NCI-H2081 treated with DMSO at 0.1 percent for 48 hours (cell line): ENCODE results near the gene EPS15.

Experiments
- DNase-seq: peaks from one replicate; lab custom pipeline; 2025; lab: John Stamatoyannopoulos, UW

EPS15 gene

DNA sequence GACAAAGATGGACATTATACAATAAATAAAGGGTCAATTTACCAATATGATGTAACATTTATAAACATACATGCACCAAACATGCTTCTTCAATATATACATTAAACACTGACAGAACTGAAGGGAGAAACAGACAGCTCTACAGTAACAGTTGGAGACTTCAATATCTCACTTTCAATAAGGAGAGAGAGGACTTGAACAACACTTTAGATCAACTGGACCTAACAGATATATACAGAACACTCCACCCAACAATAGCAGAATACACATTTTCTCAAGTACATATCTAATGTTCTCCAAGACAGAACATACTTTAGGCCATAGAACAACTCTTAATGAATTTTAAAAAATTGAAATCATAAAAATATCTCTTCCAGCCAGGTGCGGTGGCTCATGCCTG, 138.1 kb downstream of the EPS15 start:
- no peak for DNase-seq

DNA sequence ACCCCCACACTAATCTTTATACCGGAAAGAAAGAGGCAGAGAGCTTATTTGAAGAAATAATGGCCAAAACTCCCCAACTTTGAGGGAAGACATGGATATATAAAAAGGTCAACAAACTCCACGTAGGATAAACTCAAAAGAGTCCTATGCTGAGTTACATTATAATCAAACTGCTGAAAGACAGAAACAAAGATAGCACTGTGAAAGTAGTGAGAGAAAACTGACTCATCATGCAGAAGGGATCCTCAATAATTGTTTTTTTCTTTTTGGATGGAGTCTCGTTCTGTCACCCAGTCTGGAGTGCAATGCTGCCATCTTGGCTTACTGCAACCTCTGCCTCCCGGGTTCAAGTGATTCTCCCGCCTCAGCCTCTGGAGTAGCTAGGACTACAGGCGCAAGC, 140.2 kb downstream of the EPS15 start:
- no peak for DNase-seq

DNA sequence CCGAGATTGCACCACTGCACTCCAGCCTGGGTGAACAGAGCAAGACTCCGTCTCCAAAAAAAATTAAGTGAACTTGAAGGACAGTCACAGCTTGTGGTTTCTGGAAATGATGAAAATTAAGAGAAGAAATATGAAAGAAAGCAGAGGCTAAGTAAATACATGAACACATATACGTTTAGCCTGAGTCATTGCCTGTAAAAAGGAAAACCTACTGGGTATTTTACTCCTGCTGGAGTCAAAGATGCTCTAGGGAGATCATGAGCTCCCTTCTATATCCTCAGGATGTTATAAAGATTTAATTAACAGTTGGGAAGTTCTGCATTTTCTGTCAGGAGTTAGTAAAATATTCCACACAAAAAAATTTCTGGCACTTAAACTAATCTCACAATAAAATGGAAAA, 145.2 kb downstream of the EPS15 start:
- DNase-seq, result no peak

DNA sequence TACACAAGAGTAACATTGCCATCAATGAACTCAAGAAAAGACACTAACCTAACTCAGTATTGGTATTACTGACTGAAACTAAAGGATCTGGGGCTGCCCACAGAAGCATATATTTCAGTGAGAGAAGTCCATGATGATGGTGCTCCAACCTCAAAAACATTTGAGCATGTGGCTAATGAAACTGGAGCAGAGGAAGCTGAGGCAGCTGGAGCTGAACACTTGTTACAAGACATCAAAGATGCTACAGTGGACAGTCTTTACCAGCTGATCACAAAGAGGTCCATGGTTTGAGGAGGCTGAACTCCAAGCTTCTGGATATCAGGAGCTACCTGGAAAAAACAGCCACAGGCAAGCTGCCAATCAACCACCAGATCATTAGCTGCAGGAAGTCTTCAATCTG, 146.5 kb downstream of the EPS15 start:
- no peak for DNase-seq

DNA sequence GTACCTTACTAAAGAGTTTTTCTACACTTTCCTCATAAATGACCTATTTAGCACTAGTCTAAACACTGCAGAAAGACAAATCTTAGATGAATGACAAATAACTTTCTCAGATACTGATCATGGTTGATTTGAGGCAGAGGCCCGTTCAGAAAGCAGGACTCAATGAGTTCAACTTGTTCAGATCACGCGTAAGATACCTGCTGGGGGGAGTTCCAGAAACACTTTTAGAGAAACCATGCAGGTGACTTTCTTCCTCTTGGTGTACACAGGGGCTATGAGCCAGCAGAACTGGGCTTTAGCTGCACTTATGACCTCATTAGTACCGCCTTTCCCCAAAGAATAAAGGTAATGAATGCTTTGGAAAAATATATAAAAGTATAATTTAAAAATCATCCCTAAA, 149.9 kb downstream of the EPS15 start:
- DNase-seq, result no peak

DNA sequence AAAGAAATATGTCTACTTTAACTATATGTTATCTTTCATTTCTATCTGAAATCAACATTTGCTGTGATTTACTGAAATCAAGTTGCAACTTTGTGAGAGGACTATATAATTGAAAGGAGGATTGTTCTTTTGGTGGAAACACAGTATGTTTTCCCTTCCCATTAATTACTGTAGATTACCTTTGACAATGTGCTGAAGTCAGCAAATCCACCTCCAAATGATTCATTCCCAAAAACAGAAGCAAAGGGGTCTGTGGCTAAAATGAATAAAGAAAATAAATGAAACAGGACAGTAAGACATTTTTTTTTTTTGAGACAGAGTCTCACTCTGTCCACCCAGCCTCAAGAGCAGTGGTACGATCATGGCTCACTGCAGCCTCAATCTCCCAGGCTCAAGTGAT, 153.3 kb downstream of the EPS15 start:
- DNase-seq, result no peak

DNA sequence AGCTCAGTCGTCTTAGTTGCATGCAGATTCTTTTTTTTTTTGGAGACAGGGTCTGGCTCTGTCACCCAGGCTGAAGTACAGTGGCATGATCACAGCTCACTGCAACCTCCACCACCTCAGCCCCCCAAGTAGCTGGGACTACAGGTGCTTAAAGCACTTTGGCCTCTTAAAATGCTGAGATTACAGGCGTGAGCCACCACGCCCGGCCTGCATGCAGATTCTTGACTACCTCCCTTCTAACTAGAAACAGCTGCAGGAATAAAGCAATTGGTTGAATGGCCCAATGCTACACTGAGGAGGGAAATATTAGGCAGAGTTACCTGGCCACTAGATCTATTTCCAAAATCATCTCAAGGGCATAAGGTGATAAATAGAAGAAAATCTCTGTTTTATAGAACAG, 159.2 kb downstream of the EPS15 start:
- DNase-seq, result no peak

DNA sequence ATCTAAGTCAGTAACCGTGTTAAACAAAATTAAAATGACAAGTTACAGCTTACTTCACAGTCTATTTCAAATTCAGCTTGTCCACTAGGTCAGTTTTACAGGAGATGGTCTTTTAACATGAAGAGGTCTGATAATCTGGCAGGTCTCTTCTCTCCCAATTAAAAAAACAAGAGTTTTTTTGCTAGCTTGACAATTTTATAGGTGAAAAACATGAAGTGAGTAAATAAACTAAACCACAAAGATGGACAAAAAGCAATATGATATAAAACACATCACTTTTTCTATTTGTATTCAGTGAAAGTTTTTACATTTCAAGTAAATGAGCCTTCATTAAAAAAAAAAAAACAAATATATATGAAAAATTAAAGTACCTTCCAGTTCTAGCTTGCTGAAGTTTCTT, 163.7 kb downstream of the EPS15 start:
- no peak for DNase-seq

DNA sequence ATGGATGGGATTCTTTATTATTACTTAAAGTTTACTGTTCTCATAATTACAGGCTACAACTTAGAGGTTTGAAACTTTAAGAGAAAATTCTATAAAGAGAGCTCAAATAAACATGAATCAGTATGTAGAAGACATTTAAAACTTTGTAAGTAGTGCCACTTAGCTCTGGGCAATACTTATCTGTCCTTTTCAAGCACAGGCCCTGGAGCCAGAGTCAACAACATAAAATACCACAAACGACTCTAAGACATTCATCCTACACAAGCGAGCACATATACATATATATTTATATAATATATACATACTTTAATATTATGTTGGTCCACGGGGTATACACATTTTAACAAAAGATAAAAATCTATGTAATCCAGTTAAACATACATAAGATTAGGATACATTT, 164.7 kb downstream of the EPS15 start:
- no peak for DNase-seq

DNA sequence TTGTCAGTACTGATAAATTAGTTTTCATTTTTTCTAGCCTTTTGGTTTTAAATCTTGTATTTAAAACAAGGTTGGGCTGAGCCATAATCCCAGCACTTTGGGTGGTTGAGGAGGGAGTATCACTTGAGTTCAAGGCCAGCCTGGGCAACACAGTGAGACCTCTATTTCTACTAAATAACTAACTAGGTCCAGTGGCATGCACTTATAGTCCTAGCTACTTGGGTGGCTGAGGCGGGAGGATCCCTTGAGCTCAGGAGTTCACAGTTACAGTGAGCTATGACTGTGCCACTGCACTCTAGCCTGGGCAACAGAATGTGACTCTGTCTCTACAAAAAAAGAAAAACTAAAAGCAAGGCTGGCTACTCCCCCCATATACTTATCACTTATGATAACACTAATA, 167.2 kb downstream of the EPS15 start:
- DNase-seq, result no peak

DNA sequence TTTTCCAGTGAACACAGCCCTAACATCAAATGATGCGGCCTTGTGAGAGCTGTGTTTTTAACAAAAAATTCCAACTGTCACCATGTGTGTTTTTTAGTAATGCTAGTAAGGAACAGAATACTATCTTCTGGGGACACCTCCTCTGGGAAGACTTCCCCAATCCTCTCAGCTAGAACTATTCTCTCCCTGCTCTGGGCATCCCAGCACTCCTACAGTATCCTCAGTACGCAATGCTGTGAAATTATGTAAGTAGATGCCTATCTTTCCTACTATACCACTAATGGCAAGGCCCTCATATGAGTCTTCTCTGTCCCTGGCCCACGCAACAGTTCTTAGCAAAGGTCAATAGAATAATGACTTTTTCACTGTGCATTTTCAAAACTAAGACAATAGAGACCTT, 169.2 kb downstream of the EPS15 start:
- no peak for DNase-seq

DNA sequence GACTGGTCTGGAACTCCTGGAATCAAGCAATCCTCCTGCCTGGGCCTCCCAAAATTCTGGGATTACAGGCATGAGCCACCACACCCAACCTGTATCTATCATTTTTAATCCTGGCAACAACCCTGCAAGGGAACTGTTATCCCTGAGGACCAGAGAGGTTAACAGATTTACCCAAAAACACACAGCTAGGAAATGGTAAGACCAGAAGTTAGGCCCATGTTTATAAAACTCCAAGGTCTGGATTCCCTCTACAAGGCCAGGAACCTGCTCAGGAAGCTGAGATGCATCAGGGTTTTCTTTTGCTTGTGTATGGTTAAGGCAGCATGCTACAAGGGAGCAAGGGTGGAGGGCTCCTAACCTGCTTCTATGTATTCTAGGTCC, 170.9 kb downstream of the EPS15 start:
- DNase-seq, result no peak

DNA sequence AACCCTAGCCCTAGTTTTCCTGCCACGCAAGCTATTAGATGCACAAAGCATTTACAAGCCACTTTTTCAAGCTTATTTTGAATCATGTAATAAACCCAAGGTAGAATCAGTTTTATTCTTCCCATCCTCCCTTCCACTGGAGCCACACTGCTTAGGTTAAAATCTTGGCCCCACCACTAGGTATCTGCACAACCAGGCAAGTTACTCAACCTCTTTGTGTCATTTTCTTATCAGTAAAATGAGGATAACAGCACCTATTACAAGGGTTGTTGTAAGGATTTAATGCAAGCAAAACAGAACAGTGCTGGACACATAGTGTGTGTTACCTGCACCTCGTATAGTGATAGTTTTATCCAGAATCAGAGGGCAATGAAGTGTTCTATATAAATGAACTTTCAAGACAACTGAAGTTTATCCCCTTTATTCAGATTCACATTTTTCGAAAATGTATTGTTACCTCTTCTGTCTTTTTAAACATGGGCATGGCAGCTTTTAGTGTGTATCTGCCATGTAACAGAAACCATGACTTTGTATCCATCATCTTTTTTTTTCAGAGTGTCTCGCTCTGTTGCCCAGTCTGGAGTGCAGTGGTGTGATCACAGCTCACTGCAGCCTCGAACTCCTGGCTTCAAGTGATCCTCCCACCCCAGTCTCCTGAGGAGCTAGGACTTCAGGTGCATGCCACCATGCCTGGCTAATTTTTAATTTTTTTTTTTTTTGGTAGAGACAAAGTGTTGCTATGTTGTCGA, 171.5 kb downstream of the EPS15 start:
- no peak for DNase-seq

DNA sequence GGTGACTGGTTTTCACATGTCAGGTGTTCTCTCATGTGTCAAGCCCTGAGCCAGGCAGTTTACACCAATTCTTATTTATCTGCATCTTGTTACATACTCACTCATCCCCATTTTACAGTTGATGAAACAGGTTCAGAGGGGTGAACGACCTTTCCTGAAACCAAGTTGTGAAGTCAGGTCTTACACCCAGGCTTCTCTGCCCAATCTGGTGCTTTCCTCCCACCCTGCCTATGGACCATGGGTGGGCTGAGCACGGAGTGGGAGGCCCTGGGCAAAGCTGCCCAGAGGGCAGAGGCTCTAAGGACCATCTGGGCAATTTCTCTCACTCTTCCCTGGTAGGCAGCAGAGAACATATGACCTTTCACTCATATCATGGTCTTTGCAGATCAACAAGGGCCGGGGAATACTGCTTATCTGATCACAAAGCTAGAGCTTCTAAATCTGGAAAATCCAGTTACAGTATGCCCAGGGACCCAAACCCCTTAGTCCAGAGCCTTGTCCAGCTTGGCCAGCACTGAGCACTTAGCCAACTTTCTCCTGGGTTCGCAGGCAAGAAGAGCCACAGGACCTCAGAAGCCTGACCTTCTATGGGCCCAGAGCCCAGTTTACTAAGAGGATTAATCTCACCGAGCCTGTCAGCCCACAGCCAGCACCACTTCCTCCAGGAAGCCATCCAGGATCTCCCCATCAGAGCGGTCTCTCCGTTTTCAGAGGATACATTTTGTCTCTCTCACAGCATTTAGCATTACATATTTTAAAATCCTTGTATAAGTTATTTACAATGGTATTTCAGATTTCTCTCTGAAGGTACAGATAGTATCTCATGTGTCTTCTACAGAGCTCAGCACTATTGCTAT, 172.8 kb downstream of the EPS15 start:
- DNase-seq, result no peak

DNA sequence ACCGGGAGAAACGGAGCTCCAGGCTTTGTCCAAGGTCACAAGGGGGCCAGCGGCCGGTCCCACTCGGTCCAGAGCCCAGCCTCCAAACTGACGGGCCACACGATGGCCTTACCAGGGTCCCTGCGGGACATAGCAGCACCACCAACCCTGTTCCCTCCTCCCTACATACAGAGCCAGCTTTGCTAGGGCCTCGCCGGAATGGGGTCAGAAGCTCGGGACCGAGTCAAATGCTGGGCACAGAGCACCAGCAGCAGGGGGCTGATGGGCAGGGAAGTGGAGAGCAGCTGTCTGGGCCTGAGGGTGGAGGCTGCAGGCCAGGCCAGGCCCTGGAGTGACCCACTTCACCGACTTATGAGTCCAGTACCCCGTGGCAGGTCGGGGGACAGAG, 173.8 kb downstream of the EPS15 start:
- no peak for DNase-seq

DNA sequence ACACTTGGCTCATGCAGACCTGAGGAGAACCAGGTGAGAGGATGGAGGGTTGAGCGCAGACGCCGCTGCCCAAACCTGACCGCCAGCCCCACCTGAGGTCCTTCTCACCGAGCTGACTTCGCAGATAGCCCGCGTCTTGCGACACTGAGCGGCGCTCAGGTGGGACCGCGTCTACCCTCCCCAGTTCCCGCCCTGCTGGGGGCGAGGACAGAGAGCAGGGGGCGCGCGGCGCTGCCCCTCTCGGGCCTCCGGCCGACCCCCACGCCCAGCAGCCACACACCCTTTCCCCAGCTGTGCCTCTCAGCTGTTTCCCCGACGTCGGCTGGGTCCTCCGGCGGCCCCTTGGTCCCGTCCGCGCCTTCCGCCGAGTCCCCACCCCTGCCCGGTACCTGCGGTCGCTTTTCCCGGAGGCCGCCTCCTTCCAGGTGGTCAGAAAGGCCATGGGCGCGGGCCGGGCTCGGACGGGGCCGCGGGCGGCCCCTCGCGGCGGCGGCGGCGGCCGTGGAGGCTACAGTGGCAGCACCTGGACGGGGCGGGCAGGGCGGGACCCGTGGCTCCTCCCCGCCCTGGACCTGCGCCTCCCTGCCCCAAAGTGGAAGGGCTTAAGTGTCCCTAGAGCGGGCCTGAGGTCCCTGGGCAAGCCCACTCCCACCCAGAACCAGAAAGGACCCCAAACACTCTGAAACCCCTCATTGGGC, 174.3 kb downstream of the EPS15 start:
- no peak for DNase-seq

DNA sequence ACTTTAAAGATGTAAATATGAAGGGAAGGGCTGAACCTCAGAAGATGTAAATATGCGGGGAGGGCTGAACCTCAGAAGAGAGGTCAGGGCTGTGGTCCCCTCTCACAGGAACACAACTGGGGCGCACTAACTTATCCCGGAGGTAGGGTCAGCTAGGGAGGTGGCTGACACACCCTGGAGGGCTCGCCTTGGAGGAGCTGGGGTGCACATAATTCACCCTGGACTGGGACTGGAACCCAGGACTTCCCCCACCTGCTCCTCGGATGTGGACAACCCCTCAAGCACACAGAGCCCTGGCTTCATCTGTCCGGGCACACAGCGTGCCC, 174.8 kb downstream of the EPS15 start:
- DNase-seq, result no peak

DNA sequence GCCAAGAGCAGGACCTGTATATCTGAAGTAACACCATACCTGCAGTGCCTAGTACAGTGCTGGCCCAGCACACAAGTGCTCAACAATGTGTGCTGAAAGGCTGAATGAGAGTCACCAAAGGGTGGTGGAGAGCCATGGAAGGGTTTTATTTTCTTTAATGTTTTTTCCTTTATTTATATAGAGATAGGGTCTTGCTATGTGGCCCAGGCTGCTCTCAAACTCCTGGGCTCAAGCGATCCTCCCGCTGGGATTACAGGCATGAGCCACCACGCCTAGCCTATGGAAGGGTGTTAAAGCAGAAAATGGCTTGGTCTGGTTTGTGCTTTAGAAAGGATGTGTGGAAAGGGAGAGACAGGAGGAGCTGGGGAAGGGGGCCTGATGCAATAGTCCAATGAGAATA, 175.4 kb downstream of the EPS15 start:
- no peak for DNase-seq

DNA sequence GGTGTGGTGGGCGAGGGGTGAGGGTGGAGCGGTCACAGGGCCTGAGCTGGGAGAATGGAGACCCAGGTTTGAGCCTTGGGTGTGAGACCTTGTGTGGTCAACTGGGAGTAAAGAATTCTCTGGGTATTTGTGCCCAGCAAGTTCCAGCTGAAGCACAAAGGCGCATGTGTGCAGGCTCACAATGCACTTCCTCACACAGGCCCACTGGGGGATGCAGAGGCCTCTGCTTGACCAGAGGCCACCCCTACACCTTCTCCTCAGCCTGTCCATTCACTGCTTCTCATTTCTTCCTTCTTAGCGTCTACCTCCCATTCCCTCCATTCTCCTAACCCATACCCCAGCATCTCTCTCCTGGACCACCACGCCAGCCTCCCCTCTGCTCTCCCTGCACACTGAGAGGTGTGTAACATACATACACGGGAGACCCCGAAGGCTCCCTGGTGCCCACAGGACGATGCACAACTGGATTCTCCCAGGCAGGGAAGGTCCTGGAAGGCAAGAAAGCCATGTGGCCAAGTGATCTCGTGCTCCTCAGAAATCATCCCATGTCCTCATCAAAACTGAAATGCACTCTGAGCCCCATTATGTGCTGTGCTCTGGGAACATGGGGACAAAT, 176.4 kb downstream of the EPS15 start:
- DNase-seq, result no peak

DNA sequence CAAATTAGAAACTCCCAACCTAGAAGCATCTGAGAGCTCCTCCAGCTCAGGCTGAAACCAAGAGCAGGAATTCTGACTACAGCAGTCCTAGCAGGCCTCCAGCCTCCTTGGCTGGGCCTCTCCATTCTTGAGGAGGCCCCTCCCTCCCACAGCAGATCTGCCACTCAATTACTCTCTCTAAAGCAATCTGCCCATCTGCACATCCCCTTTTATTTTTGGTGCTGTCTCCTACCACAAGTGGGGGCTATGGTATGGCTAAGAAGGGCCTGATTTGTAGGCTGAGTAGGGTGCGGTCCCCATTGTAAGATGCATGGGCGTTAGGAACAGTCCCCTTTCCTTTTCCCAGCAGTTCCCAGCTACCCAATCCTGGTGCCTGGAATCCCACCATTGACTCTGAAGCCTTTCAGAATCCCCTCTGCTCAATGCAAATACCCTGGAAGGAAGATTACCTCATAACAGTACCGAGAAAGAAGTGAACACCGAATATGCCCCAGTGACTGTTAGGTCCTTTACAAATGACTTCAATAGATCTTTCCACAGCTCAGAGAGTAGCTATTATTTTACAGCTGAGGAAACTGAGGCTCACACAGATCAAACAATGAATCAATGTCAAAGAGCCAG, 177.1 kb downstream of the EPS15 start:
- DNase-seq, result no peak

DNA sequence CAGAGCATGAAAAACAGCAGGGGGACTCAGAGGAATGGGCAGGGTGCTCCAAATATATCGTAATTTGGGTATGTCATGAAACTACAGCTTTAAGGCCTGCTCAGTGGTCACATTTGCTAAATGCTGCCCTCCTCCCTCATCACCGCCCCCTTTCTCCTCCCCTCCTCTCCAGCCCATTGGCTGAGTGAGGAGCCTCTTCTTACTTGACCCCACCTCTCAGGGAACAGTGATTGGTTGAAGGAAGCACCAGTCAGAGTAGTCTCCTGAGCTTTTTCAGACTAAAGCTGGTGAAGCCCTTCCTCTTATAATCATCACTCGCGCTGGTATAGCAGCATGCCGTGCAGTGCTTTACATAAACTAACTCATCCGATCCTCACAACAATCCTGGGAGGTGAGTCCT, 178.7 kb downstream of the EPS15 start:
- DNase-seq, result no peak

DNA sequence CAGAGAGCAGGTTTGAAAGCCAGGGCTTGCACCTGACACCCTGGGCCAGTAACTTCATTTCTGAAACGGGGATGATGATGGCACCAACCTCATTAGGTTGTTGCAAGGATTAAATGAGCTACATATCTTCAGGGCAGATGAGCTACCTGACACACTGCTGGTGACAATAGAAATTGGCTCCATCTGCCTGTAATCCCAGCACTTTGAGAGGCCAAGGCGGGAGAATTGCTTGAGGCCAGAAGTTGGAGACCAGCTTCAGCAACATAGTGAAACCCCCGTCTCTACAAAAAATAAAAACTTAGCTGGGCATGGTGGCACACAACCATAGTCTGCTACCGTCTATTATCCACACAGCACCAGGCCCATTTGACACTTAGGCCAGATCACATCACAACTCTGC, 182.4 kb downstream of the EPS15 start:
- no peak for DNase-seq
